ENCODE measurements around the gene POMGNT1.
A peak's percentile ranks its signal among the peaks of the same experiment; 100 is the strongest.

POMGNT1 gene

GRCh38 chr1:46206399-46206798, 8.2 kb upstream of the POMGNT1 start:
- no peak for DNase-seq

DNA sequence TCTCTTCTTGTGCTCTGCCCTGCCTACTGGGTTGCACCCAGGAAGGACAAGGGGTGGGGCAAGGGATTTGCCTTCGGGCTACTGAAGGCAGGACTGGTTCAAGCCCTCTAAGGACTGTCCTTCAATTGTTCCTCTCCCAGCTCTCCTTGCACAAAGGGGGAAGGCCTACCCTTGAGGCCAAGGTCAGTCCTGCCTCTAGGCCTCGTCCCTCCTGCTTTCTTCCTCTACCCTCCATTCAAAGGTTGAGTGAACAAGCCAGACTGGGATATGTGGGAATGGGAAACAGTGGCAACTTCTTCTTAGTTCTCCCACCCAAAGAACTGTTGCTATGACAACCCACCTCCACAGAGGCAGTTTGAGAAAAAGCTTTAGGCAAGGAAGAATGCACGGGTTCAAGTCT, 7.6 kb upstream of the POMGNT1 start:
- no peak for DNase-seq

DNA sequence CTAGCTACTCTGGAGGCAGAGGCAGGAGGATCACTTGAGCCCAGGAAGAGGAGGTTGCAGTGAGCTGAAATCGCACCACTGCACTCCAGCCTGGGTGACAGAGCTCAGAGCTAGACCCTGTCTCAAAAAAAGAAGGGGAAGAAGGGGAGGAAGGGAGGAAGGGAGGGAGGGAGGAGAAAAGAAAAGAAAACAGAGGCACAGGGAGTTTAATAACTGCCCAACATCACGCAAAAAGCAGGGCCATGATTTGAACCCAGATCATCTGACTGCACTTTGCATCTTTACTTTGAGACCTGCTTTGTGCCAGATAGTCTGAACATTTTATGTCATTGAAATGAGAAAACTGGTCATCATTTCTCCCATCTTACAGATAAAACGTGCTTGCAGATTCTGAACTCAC, 6.9 kb upstream of the POMGNT1 start:
- DNase-seq, result no peak

GRCh38 chr1:46204406-46204742, 6.1 kb upstream of the POMGNT1 start:
- no peak for DNase-seq

- DNase-seq, result no peak
These were observed 5.6 kb upstream of the POMGNT1 start for GRCh38 chr1:46203738-46204405.

GRCh38 chr1:46199233-46199749, 1.1 kb upstream of the POMGNT1 start:
- no peak for DNase-seq

DNA sequence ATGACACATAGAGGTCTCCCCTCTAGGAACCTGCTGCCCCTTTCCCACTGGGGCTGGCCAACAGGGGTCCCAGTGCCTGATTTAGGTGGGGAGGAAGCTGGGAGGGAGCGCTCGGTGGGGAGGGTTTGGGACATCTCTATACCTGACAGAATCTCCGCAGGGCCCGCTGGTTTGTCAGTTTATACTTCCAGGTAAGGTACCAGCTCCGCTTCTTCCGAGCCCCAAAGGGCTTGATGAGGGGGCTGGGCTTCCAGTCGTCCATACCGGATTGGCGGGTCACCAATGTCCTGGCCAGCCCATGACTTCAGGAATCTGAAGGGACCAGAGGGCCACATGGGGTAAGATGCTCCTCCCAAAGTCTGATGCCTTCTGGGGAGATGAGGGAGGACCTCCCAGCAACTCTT, 672 bp downstream of the POMGNT1 start:
- no peak for DNase-seq

GRCh38 chr1:46196609-46197008, 1.6 kb downstream of the POMGNT1 start:
- no peak for DNase-seq

- DNase-seq, result no peak
These were observed 3.5 kb downstream of the POMGNT1 start for GRCh38 chr1:46194641-46195193.

DNA sequence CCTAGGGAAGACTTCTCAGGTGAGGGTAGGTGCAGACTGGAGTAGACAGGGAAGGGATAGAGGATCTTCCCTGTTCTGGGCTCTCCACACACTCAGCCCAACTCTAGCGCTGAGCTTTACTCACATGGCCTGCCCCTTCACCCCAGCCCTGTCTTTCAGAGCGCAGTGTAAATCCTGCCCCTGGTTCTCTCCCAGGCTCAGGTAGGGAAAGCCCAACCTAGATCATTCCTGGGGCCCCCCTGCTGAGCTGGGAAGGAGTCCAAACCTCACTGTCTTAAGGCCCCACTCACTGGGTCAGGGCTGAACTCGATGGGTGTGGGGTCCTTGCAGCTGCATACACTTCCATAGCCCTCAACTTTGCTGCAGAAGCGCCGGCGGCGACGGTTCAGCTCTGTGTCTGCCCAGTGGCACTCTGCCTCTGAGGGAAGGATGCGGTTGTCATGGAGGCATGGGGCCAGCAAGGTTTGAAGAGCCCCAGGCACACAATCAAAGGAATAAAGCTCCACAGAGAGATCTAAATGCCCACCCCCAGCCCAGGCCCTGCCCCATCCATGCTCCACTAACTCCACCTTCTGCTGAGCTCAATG, 4.2 kb downstream of the POMGNT1 start:
- no peak for DNase-seq

- DNase-seq, result no peak
These were observed 4.9 kb downstream of the POMGNT1 start for GRCh38 chr1:46193285-46193684.

GRCh38 chr1:46192171-46192570, 6.1 kb downstream of the POMGNT1 start:
- DNase-seq, result no peak

DNA sequence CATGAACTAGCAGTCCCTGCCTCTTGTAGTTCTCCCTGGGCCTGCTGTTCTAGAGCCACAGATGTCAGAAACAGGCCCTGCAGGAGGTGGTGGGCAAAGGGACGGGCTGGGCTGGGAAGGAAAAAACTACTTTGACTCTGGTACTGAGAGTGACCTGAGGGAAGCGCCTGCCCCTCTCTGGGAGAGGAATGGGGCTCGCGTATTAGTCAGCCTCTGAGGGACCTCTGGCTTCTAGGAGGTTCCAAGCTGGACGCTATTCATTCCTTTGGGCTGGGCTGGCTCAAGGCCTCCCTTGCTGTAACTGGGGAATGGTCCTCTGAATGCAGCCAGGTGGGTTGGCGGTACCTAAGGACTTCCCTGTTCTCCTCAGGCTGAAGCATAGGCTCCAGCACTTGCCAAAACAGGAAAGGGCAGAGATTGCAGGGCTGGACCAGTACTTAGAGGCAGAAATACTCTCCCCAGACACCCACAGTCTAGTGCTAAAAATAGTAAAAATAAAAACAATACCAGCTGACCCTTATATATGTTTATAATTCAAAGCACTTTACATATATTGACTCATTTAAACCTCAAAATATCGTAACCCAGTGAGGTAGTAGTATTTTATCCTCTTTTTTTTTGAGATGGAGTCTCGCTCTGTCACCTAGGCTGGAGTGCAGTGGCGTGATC, 7.1 kb downstream of the POMGNT1 start:
- DNase-seq, result no peak

DNA sequence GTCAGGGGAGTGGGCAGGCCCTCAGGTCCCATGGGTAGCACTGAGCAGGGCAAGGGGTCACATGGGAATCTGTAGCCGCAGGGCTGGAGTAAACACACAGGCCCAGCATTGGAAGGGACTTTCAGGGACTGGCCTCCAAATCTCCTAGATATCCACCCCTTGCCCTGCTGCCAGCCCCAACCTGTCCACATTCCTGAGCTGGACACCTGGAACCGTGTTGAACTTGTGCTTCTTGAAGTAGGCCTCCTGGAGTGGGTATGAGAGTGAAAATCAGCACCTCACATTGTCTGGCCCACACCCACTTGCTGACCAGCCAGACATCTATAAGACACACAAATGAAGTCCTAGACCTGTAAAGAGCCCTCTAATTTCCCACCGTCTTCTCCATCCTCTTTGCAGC, 7.7 kb downstream of the POMGNT1 start:
- no peak for DNase-seq

GRCh38 chr1:46188295-46189030, 9.8 kb downstream of the POMGNT1 start:
- peak; percentile 36 for DNase-seq

DNA sequence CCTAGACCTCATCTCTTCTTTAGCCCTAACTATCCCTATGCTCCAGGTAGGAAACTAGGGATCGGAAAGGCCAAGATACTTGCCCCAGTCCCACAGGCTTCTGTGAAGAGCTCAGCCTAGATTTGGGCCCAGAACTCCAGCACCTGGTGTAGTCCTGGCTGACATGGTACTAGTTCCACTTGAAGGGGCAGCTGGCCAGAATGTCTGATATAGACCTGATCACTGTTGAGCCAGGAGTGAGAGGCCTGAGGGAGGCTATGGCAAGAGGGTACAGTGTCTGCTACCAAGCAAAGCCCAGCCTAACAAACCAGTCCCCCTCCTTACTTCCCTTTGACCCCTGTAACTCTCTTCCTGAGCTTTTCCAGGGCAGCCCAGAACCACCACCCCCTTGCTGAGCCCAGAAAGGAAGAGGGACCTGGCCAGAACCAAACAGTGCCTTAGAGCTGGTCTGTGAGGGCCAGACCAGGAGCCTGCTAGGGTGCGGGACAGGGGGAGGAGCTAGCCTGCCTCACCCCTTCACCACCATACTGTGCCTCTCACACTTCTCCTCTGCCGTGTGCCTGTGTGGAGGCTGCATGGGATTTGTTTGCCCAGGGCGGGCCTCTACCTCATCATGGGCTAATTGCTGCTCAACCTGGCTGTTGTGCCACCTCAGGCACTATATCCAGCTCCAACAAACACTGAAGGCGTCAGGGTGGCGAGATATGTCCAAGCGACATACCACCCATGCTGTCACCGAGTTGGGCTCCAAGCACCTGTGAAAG, 10.9 kb downstream of the POMGNT1 start:
- DNase-seq, result peak; percentile 52

- DNase-seq, result no peak
These were observed 12.2 kb downstream of the POMGNT1 start for GRCh38 chr1:46186076-46186475.

GRCh38 chr1:46184920-46185658, 13.1 kb downstream of the POMGNT1 start:
- no peak for DNase-seq

DNA sequence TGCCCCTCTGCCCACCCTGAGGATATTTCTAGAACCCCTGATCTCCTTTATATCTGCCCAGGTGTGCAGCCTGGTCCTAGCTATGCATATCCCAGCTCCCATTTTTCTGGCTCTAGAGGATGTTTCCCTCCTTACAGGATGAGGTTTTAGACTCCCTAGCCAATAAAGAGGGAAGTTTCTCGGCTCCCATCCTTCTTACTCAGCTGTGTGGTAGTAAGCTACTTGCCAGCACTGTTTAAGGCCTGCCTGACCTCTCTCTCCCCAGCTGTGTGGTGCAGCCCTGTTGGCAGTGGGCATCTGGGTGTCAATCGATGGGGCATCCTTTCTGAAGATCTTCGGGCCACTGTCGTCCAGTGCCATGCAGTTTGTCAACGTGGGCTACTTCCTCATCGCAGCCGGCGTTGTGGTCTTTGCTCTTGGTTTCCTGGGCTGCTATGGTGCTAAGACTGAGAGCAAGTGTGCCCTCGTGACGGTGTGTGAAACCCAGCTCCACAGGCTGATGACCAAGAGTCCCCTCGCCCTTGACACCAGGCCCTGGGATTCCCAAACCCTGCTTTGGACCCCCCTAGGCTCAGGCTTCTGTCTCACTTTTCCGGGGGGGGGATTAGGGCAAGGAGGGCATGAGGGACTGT, 14.2 kb downstream of the POMGNT1 start:
- DNase-seq, result no peak

GRCh38 chr1:46183079-46183847, 15.0 kb downstream of the POMGNT1 start:
- DNase-seq, result peak; percentile 78

Measured in NCI-H510A treated with DMSO at 0.1 percent for 48 hours (cell line).